HepG2 (cell line): ENCODE measurements around the gene TEX53. TPM values are rescaled to one million over a fixed set of nuclear protein-coding genes. Genes with fewer than 3 reads are reported as not detected.

ENCODE experiments used
- ATAC-seq: fragments of 200-7000 bp; cut with Tn5 transposase; 3 replicates; pipeline ENCODE4 v1.9.1; 2020; ENCODE audit warnings: mild to moderate bottlenecking, moderate library complexity
- BruUV-seq: library from RNA; stranded (reverse); fragments of 400-500 nt; replicated peaks from 2 replicates; lab custom pipeline; 2021; lab: Mats Ljungman, UMichigan
- CTCF ChIA-PET: fragments of 300-600 bp; formaldehyde crosslinking; extraction: SDS; loops from one replicate; lab custom pipeline; 2021; ENCODE audit warnings: low total read pairs, inconsistent platforms, low intra/inter-chr PET ratio; lab: Yijun Ruan, JAX
- POLR2A ChIA-PET: fragments of 350-600 bp; sonication (Branson Sonifier 250); formaldehyde crosslinking; loops from one replicate; lab custom pipeline; 2020; ENCODE audit warnings: antibody characterized with exemption, inconsistent platforms; lab: Yijun Ruan, JAX
- DNase-seq: peaks from one replicate; pipeline ENCODE4 v3.0.0-alpha.2; 2015; ENCODE audit warnings: low spot score
- FAIRE-seq: peaks from 3 replicates; lab custom pipeline; 2011; peaks lifted over from hg19 to GRCh38; lab: Jason Lieb, UNC
- H2AFZ ChIP-seq: one replicate; pipeline ENCODE4 v1.6.1; 2011; ENCODE audit warnings: low read length, inconsistent platforms
- H3K27ac ChIP-seq: fragments of 300-600 bp; 3 replicates; pipeline ENCODE4 v1.8.0; 2011; ENCODE audit warnings: mixed run types, mild to moderate bottlenecking, mixed read lengths, low read length, inconsistent platforms; ENCODE audit not compliant: insufficient read depth; ENCODE audit errors: extremely low read length
- H3K27me3 ChIP-seq, 2 experiments: fragments of 200-600 bp in 1 of 2; 2 replicates in 1 of 2; 3 replicates in 1 of 2; pipeline versions ENCODE4 v1.6.0 to v1.8.0; 2011; ENCODE audit warnings: low read length in 2 of 2, mild to moderate bottlenecking in 2 of 2, moderate library complexity in 2 of 2, inconsistent platforms in 1 of 2; ENCODE audit not compliant: insufficient read depth in 2 of 2, control insufficient read depth in 1 of 2
- H3K36me3 ChIP-seq, 2 experiments: fragments of 200-600 bp in 1 of 2; replicated peaks in 1 of 2; 2 replicates in 1 of 2; 3 replicates in 1 of 2; pipeline versions ENCODE4 v1.5.1 to v1.8.0; 2011; ENCODE audit warnings: low read length in 2 of 2, inconsistent platforms in 1 of 2; ENCODE audit not compliant: insufficient read depth in 2 of 2, control insufficient read depth in 1 of 2
- H3K4me1 ChIP-seq: 2 replicates; pipeline ENCODE4 v1.5.1; 2012; ENCODE audit warnings: low read length, inconsistent platforms; ENCODE audit not compliant: insufficient read depth
- H3K4me2 ChIP-seq: 2 replicates; pipeline ENCODE4 v1.6.0; 2011; ENCODE audit warnings: low read depth, low read length, inconsistent platforms
- H3K4me3 ChIP-seq, 3 experiments: fragments of 200-600 bp in 1 of 3; sonication (generic), shearing (Covaris generic) in 1 of 3; replicated peaks in 1 of 3; 2 replicates each; pipeline ENCODE4 v1.5.1; 2011 to 2016; ENCODE audit warnings: low read length in 3 of 3, inconsistent platforms in 2 of 3, low read depth in 2 of 3, mild to moderate bottlenecking in 2 of 3, control low read depth in 1 of 3, mixed read lengths in 1 of 3; ENCODE audit not compliant: insufficient read depth in 1 of 3
- H3K79me2 ChIP-seq: one replicate; pipeline ENCODE4 v1.6.1; 2011; ENCODE audit warnings: low read length, inconsistent platforms; ENCODE audit not compliant: insufficient read depth
- H3K9ac ChIP-seq: 2 replicates; pipeline ENCODE4 v1.6.0; 2011; ENCODE audit warnings: mild to moderate bottlenecking, low read depth, low read length, inconsistent platforms; ENCODE audit not compliant: insufficient read depth
- H3K9me3 ChIP-seq: 2 replicates; pipeline ENCODE4 v1.5.1; 2012; ENCODE audit warnings: mild to moderate bottlenecking, low read length
- H4K20me1 ChIP-seq: 2 replicates; pipeline ENCODE4 v1.6.0; 2011; ENCODE audit warnings: inconsistent platforms, mild to moderate bottlenecking, low read length, moderate library complexity; ENCODE audit not compliant: insufficient read depth
- ELF1 ChIP-seq: sonication (generic); formaldehyde crosslinking; IDR thresholded peaks from 2 replicates; pipeline ENCODE4 v1.4.0; 2020; ENCODE audit warnings: missing genetic modification reagents
- FIP1L1 ChIP-seq: fragments of 200-400 bp; formaldehyde crosslinking; IDR thresholded peaks from 2 replicates; pipeline ENCODE4 v1.6.1; 2018; ENCODE audit warnings: low read depth, mild to moderate bottlenecking, low read length, moderate library complexity, borderline replicate concordance; ENCODE audit not compliant: insufficient read depth
- KLF15 ChIP-seq: sonication (generic); formaldehyde crosslinking; IDR thresholded peaks from 2 replicates; pipeline ENCODE4 v1.8.1; 2023; ENCODE audit warnings: borderline replicate concordance, mild to moderate bottlenecking, inconsistent platforms, missing genetic modification reagents, mixed read lengths
- NFE2L2 ChIP-seq: fragments of 150-350 bp; IDR thresholded peaks from 2 replicates; pipeline ENCODE4 v1.6.1; 2014; ENCODE audit warnings: low read length
- RFXAP ChIP-seq: sonication (generic); formaldehyde crosslinking; IDR thresholded peaks from 2 replicates; pipeline ENCODE4 v1.4.0; 2020; ENCODE audit warnings: missing genetic modification reagents, borderline replicate concordance
- ZMAT3 ChIP-seq: sonication (generic); formaldehyde crosslinking; conservative IDR thresholded peaks from 2 replicates; pipeline ENCODE4 v1.7.0; 2021; ENCODE audit warnings: missing genetic modification reagents
- ZNF264 ChIP-seq: sonication (generic); formaldehyde crosslinking; IDR thresholded peaks from 2 replicates; pipeline ENCODE4 v1.4.0; 2020; ENCODE audit warnings: missing genetic modification reagents
- ZNF333 ChIP-seq: sonication (generic); formaldehyde crosslinking; IDR thresholded peaks from 2 replicates; pipeline ENCODE4 v1.4.0; 2020; ENCODE audit warnings: mild to moderate bottlenecking, missing genetic modification reagents, borderline replicate concordance
- WGBS: methylation state at CpG from one replicate; pipeline ENCODE4 v1.1.6; 2017; ENCODE audit warnings: low lambda C conversion rate; 5-methylcytosine and 5-hydroxymethylcytosine counted together
- in situ Hi-C: cut with HindIII; loops from 2 replicates; pipeline ENCODE4 v1.10.0; 2017; ENCODE audit warnings: low pct_unique_long_range_greater_than_20kb; ENCODE audit not compliant: extremely low pct_ligation_motif_present
- intact Hi-C: fragments of 100-400 bp; cut with micrococcal nuclease; formaldehyde crosslinking; loops from one replicate; pipeline ENCODE4 v1.10.0; 2022; ENCODE audit not compliant: unreplicated experiment
- polyA plus RNA-seq, 8 experiments: library from polyadenylated mRNA; depleted of rRNA in 3 of 8; stranded (reverse) in 7 of 8; unstranded in 1 of 8; fragments of >200 nt; fragmentation: Illumina TruSeq in 4 of 8; extraction: Trizol in 4 of 8; gene quantifications; 2 replicates each; pipeline versions ENCODE4 v1.2.1 to v1.2.3, GENCODE V29; 2011 to 2016; ENCODE audit warnings: low read depth in 4 of 8, missing spikeins in 1 of 8, mixed read lengths in 1 of 8; ENCODE audit not compliant: insufficient read depth in 1 of 8
- total RNA-seq, 5 experiments: library from RNA; depleted of rRNA; stranded (reverse); fragments of >200 nt; fragmentation: Illumina TruSeq; extraction: Trizol; gene quantifications; 2 replicates each; pipeline ENCODE4 v1.2.3, GENCODE V29; 2016; ENCODE audit warnings: low read depth in 1 of 5
- TF ChIP-seq, protein P1 (sequence below): sonication (generic); formaldehyde crosslinking; IDR thresholded peaks from 2 replicates; pipeline ENCODE4 v1.4.0; 2020; ENCODE audit warnings: missing genetic modification reagents, borderline replicate concordance
- TF ChIP-seq, protein P2 (sequence below): sonication (generic); formaldehyde crosslinking; IDR thresholded peaks from 2 replicates; pipeline ENCODE4 v1.5.0; 2020; ENCODE audit warnings: missing genetic modification reagents, mild to moderate bottlenecking, borderline replicate concordance
- TF ChIP-seq, protein P3 (sequence below): sonication (generic); formaldehyde crosslinking; IDR thresholded peaks from 2 replicates; pipeline ENCODE4 v1.5.1; 2020; ENCODE audit warnings: mild to moderate bottlenecking, moderate library complexity, missing genetic modification reagents

TEX53 gene
- total and polyA plus RNA-seq, 2 of the 13 experiments (the other 11 are each of a cell fraction or from before 2014, with no cell fraction given): not detected

DNA sequence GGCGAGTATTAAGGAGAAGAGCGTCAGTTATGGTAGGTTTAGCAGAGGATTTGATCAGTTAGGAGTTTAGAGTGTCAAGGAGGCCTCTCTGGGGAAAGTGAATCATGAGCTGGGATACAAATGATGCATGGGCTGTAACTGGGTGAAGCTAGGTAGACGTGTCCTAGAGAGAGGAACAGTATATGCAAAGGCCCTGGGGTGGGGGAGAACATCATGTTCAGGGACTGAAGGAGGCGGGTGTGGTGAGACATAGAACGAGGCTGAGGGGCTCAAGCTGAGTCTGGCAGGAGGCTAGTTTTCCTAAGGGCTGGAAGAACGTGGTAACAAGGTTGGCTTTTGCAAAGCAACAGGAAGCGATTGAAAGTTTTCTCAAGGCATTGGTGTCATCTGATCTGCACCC lies 36.0 kb downstream of the TEX53 start:
- no peaks in the 10 kb centered on the region for H4K20me1 ChIP-seq
- intact Hi-C loops: no loop called here
- POLR2A ChIA-PET: no interaction called here
- H3K36me3 ChIP-seq: peaks cover 0 to 7% of the 10 kb centered on the region in 2 experiments; a peak in 3 of 5 replicates
- H3K27me3 ChIP-seq: no peaks in the 10 kb centered on the region
- no peak overlapping the region for H3K27ac ChIP-seq
- CTCF ChIA-PET: no interaction called here
- in situ Hi-C loops: no loop called here
- H2AFZ ChIP-seq: no peak overlapping the region
- H3K4me3 ChIP-seq: no peak overlapping the region
- H3K9me3 ChIP-seq: no peaks in the 10 kb centered on the region
- ATAC-seq (no peak), FAIRE-seq (no peak), DNase-seq (no peak)
- H3K4me2 ChIP-seq: no peak overlapping the region
- no TSS peak for BruUV-seq
- peaks cover 7% of the 10 kb centered on the region for H3K4me1 ChIP-seq
- H3K9ac ChIP-seq: no peak overlapping the region
- no peaks in the 10 kb centered on the region for H3K79me2 ChIP-seq
- WGBS: 96% methylated on average over 7 of the region's 7 CpGs
- TF ChIP-seq, protein P1, sequence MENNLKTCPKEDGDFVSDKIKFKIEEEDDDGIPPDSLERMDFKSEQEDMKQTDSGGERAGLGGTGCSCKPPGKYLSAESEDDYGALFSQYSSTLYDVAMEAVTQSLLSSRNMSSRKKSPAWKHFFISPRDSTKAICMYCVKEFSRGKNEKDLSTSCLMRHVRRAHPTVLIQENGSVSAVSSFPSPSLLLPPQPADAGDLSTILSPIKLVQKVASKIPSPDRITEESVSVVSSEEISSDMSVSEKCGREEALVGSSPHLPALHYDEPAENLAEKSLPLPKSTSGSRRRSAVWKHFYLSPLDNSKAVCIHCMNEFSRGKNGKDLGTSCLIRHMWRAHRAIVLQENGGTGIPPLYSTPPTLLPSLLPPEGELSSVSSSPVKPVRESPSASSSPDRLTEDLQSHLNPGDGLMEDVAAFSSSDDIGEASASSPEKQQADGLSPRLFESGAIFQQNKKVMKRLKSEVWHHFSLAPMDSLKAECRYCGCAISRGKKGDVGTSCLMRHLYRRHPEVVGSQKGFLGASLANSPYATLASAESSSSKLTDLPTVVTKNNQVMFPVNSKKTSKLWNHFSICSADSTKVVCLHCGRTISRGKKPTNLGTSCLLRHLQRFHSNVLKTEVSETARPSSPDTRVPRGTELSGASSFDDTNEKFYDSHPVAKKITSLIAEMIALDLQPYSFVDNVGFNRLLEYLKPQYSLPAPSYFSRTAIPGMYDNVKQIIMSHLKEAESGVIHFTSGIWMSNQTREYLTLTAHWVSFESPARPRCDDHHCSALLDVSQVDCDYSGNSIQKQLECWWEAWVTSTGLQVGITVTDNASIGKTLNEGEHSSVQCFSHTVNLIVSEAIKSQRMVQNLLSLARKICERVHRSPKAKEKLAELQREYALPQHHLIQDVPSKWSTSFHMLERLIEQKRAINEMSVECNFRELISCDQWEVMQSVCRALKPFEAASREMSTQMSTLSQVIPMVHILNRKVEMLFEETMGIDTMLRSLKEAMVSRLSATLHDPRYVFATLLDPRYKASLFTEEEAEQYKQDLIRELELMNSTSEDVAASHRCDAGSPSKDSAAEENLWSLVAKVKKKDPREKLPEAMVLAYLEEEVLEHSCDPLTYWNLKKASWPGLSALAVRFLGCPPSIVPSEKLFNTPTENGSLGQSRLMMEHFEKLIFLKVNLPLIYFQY (CRISPR knock-in tag): no peak

DNA sequence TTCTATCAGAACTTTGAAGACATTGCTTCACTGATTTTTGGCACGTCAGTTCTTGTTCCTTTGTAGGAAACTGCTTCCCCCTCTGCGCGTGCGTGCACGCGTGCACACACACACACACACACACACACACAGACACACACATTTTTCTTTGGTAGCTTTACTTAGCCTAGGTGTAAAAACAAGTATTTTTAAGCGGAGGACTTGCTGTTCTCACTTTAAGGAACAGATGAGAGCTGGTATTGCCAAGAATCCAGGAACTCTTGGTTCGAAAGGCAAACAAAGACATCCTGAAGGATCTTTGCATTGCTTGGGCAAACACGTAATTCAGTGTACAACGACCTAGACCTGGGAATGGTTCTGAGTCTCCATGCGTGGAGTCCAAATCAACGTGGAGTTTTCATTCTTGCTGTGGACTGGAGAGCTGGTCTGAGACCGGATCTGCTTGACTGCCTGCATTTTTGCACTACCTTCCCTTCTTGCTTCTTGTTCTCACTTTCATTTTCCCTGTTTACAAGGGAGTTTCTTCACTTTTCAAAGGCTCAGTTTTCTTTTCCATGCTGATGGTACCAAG lies 38.3 kb downstream of the TEX53 start:
- Histone ChIP-seq H3K4me2 (no peak overlapping the region), H3K27me3 (no peaks in the 10 kb centered on the region), H2AFZ (no peak overlapping the region), H3K36me3 (peaks cover 0 to 2% of the 10 kb centered on the region in 2 experiments; a peak in 3 of 5 replicates), H4K20me1 (no peaks in the 10 kb centered on the region), H3K27ac (no peak overlapping the region), H3K79me2 (no peaks in the 10 kb centered on the region), H3K9ac (no peak overlapping the region), H3K9me3 (no peaks in the 10 kb centered on the region), H3K4me3 (no peak overlapping the region), H3K4me1 (peaks cover 12% of the 10 kb centered on the region)
- intact Hi-C loops: no loop called here
- 93% methylated on average over 13 of the region's 13 CpGs for WGBS
- ChIA-PET POLR2A (no interaction called here), CTCF (no interaction called here)
- ATAC-seq: no peak
- BruUV-seq: no TSS peak
- no peak for FAIRE-seq
- DNase-seq: no peak
- in situ Hi-C loops: no loop called here
- TF ChIP-seq ZNF264: no peak
- TF ChIP-seq ZMAT3 (CRISPR knock-in tag): no peak
- TF ChIP-seq, protein P2, sequence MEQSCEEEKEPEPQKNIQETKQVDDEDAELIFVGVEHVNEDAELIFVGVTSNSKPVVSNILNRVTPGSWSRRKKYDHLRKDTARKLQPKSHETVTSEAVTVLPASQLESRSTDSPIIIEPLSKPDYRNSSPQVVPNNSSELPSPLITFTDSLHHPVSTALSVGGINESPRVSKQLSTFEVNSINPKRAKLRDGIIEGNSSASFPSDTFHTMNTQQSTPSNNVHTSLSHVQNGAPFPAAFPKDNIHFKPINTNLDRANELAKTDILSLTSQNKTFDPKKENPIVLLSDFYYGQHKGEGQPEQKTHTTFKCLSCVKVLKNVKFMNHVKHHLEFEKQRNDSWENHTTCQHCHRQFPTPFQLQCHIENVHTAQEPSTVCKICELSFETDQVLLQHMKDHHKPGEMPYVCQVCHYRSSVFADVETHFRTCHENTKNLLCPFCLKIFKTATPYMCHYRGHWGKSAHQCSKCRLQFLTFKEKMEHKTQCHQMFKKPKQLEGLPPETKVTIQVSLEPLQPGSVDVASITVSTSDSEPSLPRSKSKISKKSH: no peak
- TF ChIP-seq KLF15 (CRISPR knock-in tag): no peak
- no peak for TF ChIP-seq FIP1L1
- TF ChIP-seq NFE2L2: no peak
- no peak for TF ChIP-seq ZNF333
- TF ChIP-seq, protein P3, sequence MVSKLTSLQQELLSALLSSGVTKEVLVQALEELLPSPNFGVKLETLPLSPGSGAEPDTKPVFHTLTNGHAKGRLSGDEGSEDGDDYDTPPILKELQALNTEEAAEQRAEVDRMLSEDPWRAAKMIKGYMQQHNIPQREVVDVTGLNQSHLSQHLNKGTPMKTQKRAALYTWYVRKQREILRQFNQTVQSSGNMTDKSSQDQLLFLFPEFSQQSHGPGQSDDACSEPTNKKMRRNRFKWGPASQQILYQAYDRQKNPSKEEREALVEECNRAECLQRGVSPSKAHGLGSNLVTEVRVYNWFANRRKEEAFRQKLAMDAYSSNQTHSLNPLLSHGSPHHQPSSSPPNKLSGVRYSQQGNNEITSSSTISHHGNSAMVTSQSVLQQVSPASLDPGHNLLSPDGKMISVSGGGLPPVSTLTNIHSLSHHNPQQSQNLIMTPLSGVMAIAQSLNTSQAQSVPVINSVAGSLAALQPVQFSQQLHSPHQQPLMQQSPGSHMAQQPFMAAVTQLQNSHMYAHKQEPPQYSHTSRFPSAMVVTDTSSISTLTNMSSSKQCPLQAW (CRISPR knock-in tag): no peak
- TF ChIP-seq ELF1 (CRISPR knock-in tag): no peak
- no peak for TF ChIP-seq RFXAP (CRISPR knock-in tag)
